HG02870 (cell line): ENCODE data around the gene KCNK4.

Experiments
- ATAC-seq: cut with Tn5 transposase; IDR thresholded peaks from one replicate; pipeline ENCODE4 v1.9.1; 2021; ENCODE audit warnings: mild to moderate bottlenecking, moderate library complexity; ENCODE audit not compliant: unreplicated experiment

The KCNK4 gene

DNA sequence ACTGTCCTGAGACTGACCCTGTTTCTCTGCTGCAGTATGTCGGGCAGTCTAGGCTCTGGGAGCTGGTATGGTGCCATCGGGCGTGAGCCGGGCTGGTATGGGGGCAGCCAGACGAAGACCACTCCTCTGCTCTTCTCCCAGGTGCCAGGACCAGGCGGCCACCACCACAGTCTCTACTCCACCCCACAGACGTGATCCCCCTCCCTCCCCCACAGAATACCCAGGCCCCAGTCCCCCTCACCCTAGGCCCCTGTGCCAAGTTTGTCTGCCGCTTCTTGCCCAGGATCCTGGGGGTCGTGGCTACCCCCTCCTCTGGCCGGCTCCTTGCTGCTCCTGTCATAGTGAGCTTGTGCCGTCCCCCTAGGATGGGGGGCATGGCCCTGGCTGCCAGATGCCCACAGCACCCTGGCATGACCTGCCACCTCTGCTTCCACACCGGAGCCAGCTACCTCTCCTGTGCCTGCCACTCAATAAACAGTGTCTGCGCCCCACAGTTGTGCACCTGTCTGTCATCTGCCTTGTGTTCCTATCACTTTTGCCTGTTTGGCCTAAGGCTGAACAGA is 2.0 kb upstream of the KCNK4 start:
- ATAC-seq = no peak

- no peak for ATAC-seq
Measured at GRCh38 chr11:64290352-64291261, 495 bp upstream of the KCNK4 start.

- no peak for ATAC-seq
Measured at GRCh38 chr11:64291752-64292459, 804 bp downstream of the KCNK4 start.

GRCh38 chr11:64292460-64293254 is 1.6 kb downstream of the KCNK4 start:
- ATAC-seq = no peak

GRCh38 chr11:64294774-64295173 is 3.7 kb downstream of the KCNK4 start:
- ATAC-seq = no peak

- ATAC-seq = no peak
Measured at GRCh38 chr11:64295760-64296159, 4.7 kb downstream of the KCNK4 start.

GRCh38 chr11:64296236-64296635 is 5.1 kb downstream of the KCNK4 start:
- no peak for ATAC-seq

DNA sequence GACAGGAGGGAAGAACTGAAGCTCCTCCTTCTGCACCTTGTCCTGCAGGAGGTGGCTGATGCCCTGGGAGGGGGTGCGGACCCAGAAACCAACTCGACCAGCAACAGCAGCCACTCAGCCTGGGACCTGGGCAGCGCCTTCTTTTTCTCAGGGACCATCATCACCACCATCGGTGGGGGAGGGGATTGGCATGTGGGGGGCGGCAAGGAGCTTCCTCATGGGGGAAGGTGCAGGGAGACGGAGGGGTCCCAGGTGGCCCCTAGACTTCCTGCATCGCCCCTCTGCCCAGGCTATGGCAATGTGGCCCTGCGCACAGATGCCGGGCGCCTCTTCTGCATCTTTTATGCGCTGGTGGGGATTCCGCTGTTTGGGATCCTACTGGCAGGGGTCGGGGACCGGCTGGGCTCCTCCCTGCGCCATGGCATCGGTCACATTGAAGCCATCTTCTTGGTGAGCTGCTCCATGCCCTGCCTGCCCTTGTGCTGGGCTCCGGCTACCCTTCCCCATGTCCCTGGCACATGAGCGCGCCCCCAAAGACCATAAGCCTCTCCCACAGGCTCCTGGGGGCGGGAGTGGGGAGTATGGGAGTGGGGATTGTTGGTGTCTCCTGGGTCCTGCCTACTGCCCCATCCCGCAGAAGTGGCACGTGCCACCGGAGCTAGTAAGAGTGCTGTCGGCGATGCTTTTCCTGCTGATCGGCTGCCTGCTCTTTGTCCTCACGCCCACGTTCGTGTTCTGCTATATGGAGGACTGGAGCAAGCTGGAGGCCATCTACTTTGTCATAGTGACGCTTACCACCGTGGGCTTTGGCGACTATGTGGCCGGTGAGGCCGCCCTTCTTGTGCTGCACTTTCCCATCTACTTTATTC is 6.0 kb downstream of the KCNK4 start:
- no peak for ATAC-seq

- no peak for ATAC-seq
Measured at GRCh38 chr11:64297699-64298358, 6.7 kb downstream of the KCNK4 start.

DNA sequence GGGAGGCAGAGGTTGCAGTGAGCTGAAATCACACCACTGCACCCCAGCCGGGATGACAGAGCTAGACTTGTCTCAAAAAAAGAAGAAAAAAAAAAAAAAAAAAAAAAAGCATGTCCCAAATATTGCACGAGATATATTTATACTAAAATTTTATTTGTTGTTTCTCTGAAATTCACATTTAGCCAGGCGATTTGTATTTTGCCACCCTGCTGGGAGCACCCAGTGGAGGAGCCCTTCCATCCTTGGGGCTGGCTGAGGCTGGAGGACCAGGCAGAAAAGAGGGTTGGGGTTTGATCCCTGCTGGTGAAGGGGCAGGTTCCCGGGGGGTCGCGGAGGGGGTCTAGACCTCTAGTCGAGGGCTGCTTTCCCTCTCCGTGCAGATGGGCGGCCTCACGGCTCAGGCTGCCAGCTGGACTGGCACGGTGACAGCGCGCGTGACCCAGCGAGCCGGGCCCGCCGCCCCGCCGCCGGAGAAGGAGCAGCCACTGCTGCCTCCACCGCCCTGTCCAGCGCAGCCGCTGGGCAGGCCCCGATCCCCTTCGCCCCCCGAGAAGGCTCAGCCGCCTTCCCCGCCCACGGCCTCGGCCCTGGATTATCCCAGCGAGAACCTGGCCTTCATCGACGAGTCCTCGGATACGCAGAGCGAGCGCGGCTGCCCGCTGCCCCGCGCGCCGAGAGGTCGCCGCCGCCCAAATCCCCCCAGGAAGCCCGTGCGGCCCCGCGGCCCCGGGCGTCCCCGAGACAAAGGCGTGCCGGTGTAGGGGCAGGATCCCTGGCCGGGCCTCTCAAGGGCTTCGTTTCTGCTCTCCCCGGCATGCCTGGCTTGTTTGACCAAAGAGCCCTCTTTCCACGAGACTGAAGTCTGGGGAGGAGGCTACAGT is 8.1 kb downstream of the KCNK4 start:
- ATAC-seq = no peak

DNA sequence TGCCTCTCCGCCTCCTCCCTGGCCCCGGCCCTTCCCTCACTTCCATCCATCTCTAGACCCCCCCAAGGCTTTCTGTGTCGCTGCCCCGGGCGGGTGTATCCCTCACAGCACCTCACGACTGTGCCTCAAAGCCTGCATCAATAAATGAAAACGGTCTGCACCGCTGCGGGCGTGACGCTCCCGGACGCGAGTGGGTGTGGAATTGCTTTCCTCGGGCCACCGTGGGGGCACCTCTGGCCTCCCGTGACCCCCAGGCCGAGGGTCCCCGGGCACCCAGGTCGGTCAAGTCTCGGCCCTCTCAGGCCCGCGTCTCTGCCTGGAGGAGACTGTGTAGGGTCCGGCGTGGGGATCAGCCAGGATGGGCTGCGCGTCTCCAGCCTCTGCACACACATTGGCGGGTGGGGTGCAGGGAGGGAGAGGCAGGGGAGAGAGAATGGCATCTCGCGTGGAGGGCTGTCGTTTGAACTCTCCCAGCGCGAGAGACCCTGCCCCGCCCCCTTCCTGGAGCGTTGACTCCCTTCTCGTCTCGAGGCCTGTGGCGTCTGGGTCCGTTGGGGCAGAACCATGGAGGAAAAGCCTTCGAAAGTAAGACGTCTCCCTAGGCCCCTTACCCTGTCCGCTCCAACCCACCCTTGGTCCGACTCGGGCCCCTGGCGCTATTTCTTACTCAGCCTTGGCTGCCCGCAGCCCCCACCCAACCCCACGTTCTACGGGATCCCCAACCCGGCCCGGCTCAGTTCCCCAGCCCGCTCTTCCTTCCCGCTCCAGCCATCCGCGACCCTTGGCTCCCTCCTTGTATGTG is 8.9 kb downstream of the KCNK4 start, which contains the start of gene CATSPERZ:
Gene CATSPERZ (plus strand): TSS at position 512 of the 802 bp plus-strand sequence. CDS start 53 bp downstream, at position 565.
- ATAC-seq = no peak

DNA sequence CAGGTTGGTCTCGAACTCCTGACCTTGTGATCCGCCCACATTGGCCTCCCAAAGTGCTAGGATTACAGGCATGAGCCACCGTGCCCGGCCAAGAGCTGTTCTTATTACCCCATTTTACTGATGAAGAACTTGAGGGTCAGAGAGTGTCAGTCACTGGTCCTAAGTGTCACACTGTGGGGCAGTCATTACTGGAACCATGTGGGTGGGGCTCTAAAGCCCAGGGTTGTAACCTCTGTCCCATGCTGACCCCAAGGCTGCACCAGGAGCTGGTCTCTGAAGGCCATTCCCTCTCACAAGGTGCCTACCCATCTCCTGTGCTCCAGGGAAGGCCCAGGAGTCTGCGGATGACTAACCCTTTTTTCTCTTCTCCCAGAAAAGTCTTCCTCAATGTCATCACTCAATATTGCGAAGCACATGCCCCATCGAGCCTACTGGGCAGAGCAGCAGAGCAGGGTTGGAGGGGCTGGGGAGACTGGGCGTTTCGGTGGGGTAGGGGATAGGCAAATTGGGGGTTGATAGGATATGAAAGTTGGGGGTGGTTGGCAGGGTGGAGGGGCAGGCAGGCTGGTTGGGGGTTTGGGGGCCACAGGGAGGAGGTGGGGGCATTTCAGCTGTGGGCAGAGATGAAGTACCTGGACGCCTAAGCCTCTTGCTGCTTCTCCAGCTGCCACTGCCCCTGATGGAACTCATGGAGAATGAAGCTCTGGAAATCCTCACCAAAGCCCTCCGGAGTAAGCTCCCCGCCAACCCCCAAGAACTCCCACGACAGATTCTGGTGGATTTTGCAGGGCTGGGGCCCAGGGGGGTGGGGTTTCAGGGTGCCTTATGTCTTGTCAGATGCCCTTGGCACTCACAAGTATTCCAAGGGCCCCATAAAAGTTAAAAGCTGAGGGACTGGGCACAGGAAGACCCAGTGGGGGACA is 12.3 kb downstream of the KCNK4 start:
- ATAC-seq = no peak

GRCh38 chr11:64304032-64304315 is 12.9 kb downstream of the KCNK4 start:
- no peak for ATAC-seq

GRCh38 chr11:64304316-64305072 is 13.4 kb downstream of the KCNK4 start:
- no peak for ATAC-seq

DNA sequence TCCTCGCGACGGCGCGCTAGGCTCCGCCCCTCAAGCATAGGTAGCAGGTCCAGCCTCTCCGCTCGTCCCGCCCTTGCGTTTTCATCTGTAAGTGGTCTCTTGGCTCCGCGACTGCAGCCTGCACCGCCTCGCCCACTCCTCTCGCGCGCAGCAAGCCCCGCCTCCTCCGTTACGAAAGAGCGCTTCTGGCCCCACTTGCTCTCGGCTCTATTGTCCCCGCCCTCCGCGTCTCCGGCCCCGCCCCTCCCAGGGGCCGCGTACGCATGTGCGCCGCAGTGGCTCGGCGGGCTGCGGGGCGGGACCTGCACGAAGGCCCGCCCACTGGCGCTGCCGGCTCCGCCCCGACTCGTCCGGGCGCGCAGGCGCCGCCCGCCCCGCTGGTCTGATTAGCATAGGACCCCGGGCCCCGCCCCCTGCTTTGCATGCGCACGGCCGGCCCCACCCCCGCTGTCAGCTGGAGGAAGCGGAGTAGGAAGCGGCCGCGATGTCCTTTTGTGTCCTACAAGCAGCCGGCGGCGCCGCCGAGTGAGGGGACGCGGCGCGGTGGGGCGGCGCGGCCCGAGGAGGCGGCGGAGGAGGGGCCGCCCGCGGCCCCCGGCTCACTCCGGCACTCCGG is 14.1 kb downstream of the KCNK4 start, which contains the start of gene ESRRA:
Gene ESRRA (plus strand): TSS at position 450 of the 616 bp plus-strand sequence. CDS start 1,656 bp downstream, outside the sequence.
- ATAC-seq = peak; percentile 70
